DOHH2 (cell line): ENCODE measurements around the gene TSHZ3.

ENCODE experiments used
- H3F3A ChIP-seq: fragments of 200-600 bp; sonication (generic), shearing (Covaris generic); 2 replicates; pipeline ENCODE4 v1.6.0; 2016; ENCODE audit warnings: antibody characterized with exemption, mild to moderate bottlenecking; ENCODE audit not compliant: control insufficient read depth, insufficient read depth
- H3K27ac ChIP-seq: fragments of 200-600 bp; sonication (generic); 2 replicates; pipeline ENCODE4 v1.5.1; 2014; ENCODE audit warnings: low read depth, mild to moderate bottlenecking, low read length, moderate library complexity
- H3K27me3 ChIP-seq: fragments of 200-600 bp; sonication (generic); 2 replicates; pipeline ENCODE4 v1.6.1; 2014; ENCODE audit warnings: mild to moderate bottlenecking, low read length, mixed read lengths; ENCODE audit not compliant: control insufficient read depth
- H3K36me3 ChIP-seq: fragments of 200-600 bp; sonication (generic); 2 replicates; pipeline ENCODE4 v1.6.1; 2014; ENCODE audit warnings: mild to moderate bottlenecking, low read length, moderate library complexity, mixed read lengths; ENCODE audit not compliant: control insufficient read depth
- H3K4me1 ChIP-seq: fragments of 200-600 bp; sonication (generic); 2 replicates; pipeline ENCODE4 v1.6.1; 2014; ENCODE audit warnings: mild to moderate bottlenecking, low read length, mixed read lengths; ENCODE audit not compliant: control insufficient read depth
- H3K4me2 ChIP-seq: fragments of 200-600 bp; sonication (generic); 2 replicates; pipeline ENCODE4 v1.6.0; 2014; ENCODE audit warnings: mild to moderate bottlenecking, low read length, moderate library complexity
- H3K4me3 ChIP-seq: fragments of 200-600 bp; sonication (generic); 2 replicates; pipeline ENCODE4 v1.5.1; 2014; ENCODE audit warnings: mild to moderate bottlenecking, low read length, mixed read lengths
- H3K79me2 ChIP-seq: fragments of 200-600 bp; sonication (generic); 2 replicates; pipeline ENCODE4 v1.6.1; 2014; ENCODE audit warnings: mild to moderate bottlenecking, low read length, mixed read lengths; ENCODE audit not compliant: control insufficient read depth
- H3K9me2 ChIP-seq: fragments of 200-600 bp; sonication (generic); replicated peaks from 2 replicates; pipeline ENCODE4 v1.6.1; 2014; ENCODE audit warnings: mild to moderate bottlenecking, low read length, mixed read lengths; ENCODE audit not compliant: control insufficient read depth
- H3K9me3 ChIP-seq: fragments of 200-600 bp; sonication (generic); 2 replicates; pipeline ENCODE4 v1.6.1; 2014; ENCODE audit warnings: antibody characterized with exemption, low read length, mixed read lengths; ENCODE audit not compliant: control insufficient read depth, insufficient read depth
- H4K20me1 ChIP-seq: fragments of 200-600 bp; sonication (generic); 2 replicates; pipeline ENCODE4 v1.6.0; 2014; ENCODE audit warnings: low read depth, mild to moderate bottlenecking, antibody characterized with exemption, low read length, moderate library complexity; ENCODE audit not compliant: control insufficient read depth, insufficient read depth
- EZH2phosphoT487 ChIP-seq: fragments of 200-600 bp; sonication (generic); IDR thresholded peaks from 2 replicates; pipeline ENCODE4 v1.6.1; 2017; ENCODE audit warnings: borderline replicate concordance, mild to moderate bottlenecking, antibody characterized with exemption, low read length, moderate library complexity, mixed read lengths
- TF ChIP-seq, protein P1 (sequence below): fragments of 200-600 bp; sonication (generic); IDR thresholded peaks from one replicate; pipeline ENCODE4 v1.5.1; 2014; ENCODE audit warnings: antibody characterized with exemption, mild to moderate bottlenecking, low read depth, low read length; ENCODE audit not compliant: poor library complexity, severe bottlenecking

The TSHZ3 gene

DNA sequence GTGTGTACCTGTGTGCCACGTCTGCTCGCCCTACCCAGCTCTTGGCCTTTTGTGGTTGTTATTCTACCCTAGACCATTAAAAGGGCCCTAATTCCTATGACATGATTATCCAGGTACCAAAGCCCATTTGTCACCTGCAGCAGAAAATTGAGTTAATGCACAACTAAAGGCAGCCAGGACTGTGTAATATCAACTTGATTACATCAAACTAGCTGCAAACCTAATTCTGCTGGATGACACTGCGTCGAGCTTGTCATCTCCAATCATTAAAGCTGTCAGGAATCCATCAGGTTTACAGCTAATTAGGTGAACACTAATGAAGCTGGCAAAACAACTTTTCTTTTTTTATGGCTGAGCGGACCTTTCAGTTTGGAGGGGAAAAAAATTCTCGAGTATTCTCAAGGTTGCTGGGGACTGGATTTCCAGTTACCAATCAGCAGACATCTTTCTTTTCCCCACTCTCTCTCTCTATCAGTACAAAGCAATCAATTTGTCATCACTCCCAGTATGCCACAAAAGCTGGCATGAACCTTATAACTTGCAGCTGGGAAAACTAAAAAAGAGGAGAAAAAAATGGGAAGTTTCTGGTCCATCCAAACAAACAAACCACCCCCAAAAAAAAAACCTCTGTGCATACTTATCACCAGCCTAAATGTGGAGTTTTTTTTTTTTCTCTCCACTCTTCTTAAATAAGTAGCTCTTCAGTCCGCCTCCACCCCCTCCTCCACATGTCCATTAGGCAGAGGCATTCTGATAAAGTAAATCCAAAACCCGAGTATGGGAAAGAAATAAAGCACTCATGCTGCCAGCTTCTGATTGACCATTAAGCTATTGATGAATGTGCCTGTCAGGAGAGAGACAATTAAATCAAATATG lies 2.8 kb downstream of the TSHZ3 start:
- Histone ChIP-seq H3K27ac (no peak overlapping the region), H4K20me1 (no peaks in the 10 kb centered on the region), H3K4me1 (no peaks in the 10 kb centered on the region), H3K9me2 (no peaks in the 10 kb centered on the region), H3K9me3 (no peaks in the 10 kb centered on the region), H3K79me2 (no peaks in the 10 kb centered on the region), H3K4me2 (no peak overlapping the region), H3K36me3 (no peaks in the 10 kb centered on the region), H3K4me3 (no peak overlapping the region), H3K27me3 (no peaks in the 10 kb centered on the region), H3F3A (no peaks in the 10 kb centered on the region)
- TF ChIP-seq, protein P1, sequence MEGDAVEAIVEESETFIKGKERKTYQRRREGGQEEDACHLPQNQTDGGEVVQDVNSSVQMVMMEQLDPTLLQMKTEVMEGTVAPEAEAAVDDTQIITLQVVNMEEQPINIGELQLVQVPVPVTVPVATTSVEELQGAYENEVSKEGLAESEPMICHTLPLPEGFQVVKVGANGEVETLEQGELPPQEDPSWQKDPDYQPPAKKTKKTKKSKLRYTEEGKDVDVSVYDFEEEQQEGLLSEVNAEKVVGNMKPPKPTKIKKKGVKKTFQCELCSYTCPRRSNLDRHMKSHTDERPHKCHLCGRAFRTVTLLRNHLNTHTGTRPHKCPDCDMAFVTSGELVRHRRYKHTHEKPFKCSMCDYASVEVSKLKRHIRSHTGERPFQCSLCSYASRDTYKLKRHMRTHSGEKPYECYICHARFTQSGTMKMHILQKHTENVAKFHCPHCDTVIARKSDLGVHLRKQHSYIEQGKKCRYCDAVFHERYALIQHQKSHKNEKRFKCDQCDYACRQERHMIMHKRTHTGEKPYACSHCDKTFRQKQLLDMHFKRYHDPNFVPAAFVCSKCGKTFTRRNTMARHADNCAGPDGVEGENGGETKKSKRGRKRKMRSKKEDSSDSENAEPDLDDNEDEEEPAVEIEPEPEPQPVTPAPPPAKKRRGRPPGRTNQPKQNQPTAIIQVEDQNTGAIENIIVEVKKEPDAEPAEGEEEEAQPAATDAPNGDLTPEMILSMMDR, result no peak
- no peak for TF ChIP-seq EZH2phosphoT487

DNA sequence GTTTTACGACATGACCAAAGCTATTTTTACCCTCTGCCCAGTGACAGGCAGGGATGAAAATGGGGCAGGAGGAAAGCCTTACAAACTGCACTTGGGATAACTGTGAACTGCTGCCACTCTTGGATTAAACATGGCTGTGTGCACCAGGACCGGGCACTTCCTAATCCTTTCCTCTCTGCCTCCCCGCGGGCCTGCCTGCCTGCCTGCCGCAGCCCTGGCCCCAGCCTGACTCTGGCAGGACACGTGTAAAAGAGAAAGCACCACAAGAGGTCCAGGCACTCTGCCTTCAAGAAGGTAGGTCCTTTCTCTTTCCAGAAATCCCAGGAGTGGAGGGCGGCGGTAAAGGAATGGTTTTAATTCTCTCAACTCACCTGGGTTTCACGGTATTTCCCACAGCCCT lies 4.8 kb downstream of the TSHZ3 start:
- Histone ChIP-seq H3K4me1 (no peaks in the 10 kb centered on the region), H3K9me3 (no peaks in the 10 kb centered on the region), H3K27me3 (no peaks in the 10 kb centered on the region), H3K79me2 (no peaks in the 10 kb centered on the region), H3K4me2 (no peak overlapping the region), H3K4me3 (no peak overlapping the region), H3K27ac (no peak overlapping the region), H3F3A (no peaks in the 10 kb centered on the region), H4K20me1 (no peaks in the 10 kb centered on the region), H3K36me3 (no peaks in the 10 kb centered on the region), H3K9me2 (no peaks in the 10 kb centered on the region)
- no peak for TF ChIP-seq EZH2phosphoT487
- TF ChIP-seq, protein P1, result no peak

DNA sequence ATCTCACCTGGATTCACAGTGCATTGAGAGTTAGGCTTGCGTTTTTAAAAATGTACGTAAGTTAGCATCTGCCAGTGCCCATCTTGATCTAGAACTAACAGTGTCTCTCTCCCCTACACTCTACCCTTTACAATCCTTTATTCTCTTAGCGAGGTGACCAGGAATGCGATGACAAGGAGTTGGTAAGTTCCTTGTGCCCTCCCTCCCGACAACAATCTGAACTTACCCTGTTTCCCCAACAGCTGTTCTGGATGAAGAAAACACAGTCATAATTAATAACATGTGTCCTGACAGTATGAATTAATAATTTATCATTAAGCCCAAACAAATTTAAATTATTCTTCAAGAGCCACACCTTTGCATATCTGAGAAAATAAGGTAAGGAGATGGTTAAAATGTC lies 6.3 kb downstream of the TSHZ3 start:
- Histone ChIP-seq H4K20me1 (no peaks in the 10 kb centered on the region), H3K4me1 (no peaks in the 10 kb centered on the region), H3K27ac (no peak overlapping the region), H3K36me3 (no peaks in the 10 kb centered on the region), H3K9me3 (no peaks in the 10 kb centered on the region), H3K79me2 (no peaks in the 10 kb centered on the region), H3K4me3 (no peak overlapping the region), H3F3A (no peaks in the 10 kb centered on the region), H3K9me2 (no peaks in the 10 kb centered on the region), H3K4me2 (no peak overlapping the region), H3K27me3 (no peaks in the 10 kb centered on the region)
- TF ChIP-seq EZH2phosphoT487, result no peak
- TF ChIP-seq, protein P1, result no peak
